ENCODE measurements around the gene COX5A. TPM values are rescaled to one million over a fixed set of nuclear protein-coding genes. Genes with fewer than 3 reads are reported as not detected.

The COX5A gene
- total RNA-seq, 4 donors from 2014 or later = 27.8 to 51.3 (median 32.1) TPM

DNA sequence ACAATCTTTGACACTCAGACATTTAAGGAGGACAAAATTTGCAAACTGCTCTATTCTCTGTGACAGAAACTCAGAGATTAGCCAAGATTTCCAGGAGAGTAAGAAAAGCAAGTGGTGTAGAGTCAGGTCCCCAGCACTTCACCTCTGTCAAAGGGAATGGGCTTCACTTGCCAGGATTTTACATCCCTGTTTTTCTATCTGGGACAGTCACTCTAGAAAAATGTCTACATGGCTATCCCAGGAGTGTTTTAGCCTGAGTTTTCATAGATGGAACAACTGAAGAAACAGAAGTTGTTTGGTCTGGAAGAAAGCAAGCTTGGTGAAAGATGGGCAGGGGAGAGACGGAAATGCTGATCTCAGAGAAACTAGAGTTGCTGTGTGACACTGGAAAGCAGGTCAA is 34.2 kb downstream of the COX5A start:
- Histone ChIP-seq H3K27me3 (no peaks in the 10 kb centered on the region), H3K27ac (no peak overlapping the region), H3K36me3 (peaks cover 0 to 61% (median 12%) of the 10 kb centered on the region in 3 donors), H3K9me3 (no peaks in the 10 kb centered on the region), H3K4me1 (peaks cover 0 to 46% (median 17%) of the 10 kb centered on the region in 4 donors), H3K4me3 (no peak overlapping the region)
- no peak for DNase-seq (ENCODE audit: low spot score in 2 of 2)
- WGBS, 2 donors = 84 to 86% methylated on average over 1 of the region's 1 CpG
- TF ChIP-seq POLR2A (IDR thresholded peaks at IDR 0.05) (no peak), EP300 (IDR thresholded peaks at IDR 0.05) (no peak)
- TF ChIP-seq, protein P1, sequence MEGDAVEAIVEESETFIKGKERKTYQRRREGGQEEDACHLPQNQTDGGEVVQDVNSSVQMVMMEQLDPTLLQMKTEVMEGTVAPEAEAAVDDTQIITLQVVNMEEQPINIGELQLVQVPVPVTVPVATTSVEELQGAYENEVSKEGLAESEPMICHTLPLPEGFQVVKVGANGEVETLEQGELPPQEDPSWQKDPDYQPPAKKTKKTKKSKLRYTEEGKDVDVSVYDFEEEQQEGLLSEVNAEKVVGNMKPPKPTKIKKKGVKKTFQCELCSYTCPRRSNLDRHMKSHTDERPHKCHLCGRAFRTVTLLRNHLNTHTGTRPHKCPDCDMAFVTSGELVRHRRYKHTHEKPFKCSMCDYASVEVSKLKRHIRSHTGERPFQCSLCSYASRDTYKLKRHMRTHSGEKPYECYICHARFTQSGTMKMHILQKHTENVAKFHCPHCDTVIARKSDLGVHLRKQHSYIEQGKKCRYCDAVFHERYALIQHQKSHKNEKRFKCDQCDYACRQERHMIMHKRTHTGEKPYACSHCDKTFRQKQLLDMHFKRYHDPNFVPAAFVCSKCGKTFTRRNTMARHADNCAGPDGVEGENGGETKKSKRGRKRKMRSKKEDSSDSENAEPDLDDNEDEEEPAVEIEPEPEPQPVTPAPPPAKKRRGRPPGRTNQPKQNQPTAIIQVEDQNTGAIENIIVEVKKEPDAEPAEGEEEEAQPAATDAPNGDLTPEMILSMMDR (IDR thresholded peaks at IDR 0.05) = no peak

DNA sequence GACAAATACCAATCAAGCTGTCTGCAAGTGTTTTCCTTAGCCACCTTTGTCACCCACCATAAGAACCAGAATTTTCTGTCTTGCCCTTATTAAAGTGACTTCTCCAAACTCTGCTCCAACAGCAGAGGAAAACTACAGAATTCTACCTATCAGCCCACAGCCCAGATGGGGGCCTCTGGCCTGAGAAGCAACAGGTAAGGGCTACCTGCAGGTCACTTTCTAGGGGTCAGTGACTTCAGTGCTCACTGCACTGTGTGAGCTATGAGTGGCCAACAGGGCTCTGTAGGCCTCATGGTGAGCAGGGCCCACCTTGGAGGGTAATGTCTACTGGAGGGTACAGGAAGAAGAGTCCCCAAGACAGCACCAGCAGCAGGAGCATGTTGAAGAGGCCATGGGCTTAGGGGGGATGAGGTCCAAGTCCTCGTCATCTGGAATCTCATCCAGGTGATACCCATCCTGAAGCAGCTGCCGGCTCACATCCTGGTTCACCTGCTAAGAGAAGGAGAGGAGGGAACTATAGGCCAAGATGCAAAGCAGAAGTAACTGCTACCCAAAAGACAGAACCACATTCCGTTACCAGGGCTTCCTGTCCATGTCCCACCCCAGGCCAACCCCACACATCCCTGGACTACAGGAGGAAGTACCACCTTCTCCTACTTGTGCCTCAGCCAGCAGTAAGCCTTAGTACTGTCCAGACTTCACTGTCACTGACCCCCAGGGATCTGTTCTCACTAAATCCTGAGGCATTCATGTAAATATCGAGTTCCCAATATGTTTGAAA is 35.4 kb downstream of the COX5A start:
- DNase-seq (ENCODE audit: low spot score in 2 of 2) = no peak
- H3K4me1 ChIP-seq = peaks cover 0 to 43% (median 16%) of the 10 kb centered on the region in 4 donors
- TF ChIP-seq EP300 (IDR thresholded peaks at IDR 0.05) (no peak), POLR2A (IDR thresholded peaks at IDR 0.05) (no peak)
- TF ChIP-seq, protein P1 (IDR thresholded peaks at IDR 0.05) = no peak
- H3K36me3 ChIP-seq = peaks cover 0 to 72% (median 12%) of the 10 kb centered on the region in 3 donors
- WGBS, 2 donors = 76 to 77% methylated on average over 4 of the region's 4 CpGs
- no peaks in the 10 kb centered on the region for H3K9me3 ChIP-seq
- no peaks in the 10 kb centered on the region for H3K27me3 ChIP-seq
- no peak overlapping the region for H3K4me3 ChIP-seq
- peak overlapping the region in 1 of 4 donors; percentile 7 for H3K27ac ChIP-seq

GRCh38 chr15:74901612-74902063 is 36.2 kb downstream of the COX5A start:
- H3K36me3 ChIP-seq = peaks cover 0 to 80% (median 12%) of the 10 kb centered on the region in 3 donors
- peak; percentile 33 to 65 for DNase-seq (ENCODE audit: low spot score in 2 of 2)
- no peak overlapping the region for H3K4me3 ChIP-seq

GRCh38 chr15:74897300-74897701 is 40.6 kb downstream of the COX5A start:
- DNase-seq (ENCODE audit: low spot score in 2 of 2) = no peak
- Histone ChIP-seq H3K27me3 (no peaks in the 10 kb centered on the region), H3K4me1 (peaks cover 0 to 13% (median 3%) of the 10 kb centered on the region in 4 donors), H3K36me3 (peaks cover 0 to 93% (median 4%) of the 10 kb centered on the region in 3 donors), H3K4me3 (no peak overlapping the region), H3K27ac (no peak overlapping the region), H3K9me3 (no peaks in the 10 kb centered on the region)
- WGBS, 2 donors = 74 to 88% methylated on average over 4 to 6 of the region's 6 CpGs
- TF ChIP-seq POLR2A (IDR thresholded peaks at IDR 0.05) = no peak
- TF ChIP-seq EP300 (IDR thresholded peaks at IDR 0.05) = no peak
- TF ChIP-seq, protein P1 (IDR thresholded peaks at IDR 0.05) = no peak

More at GRCh38 chr15:74901612-74902063, 36.2 kb downstream of the COX5A start:
- TF ChIP-seq, protein P1 (IDR thresholded peaks at IDR 0.05) = peak; percentile 73 to 95 (median 90)
- TF ChIP-seq EP300 (IDR thresholded peaks at IDR 0.05) = no peak
- no peak for TF ChIP-seq POLR2A (IDR thresholded peaks at IDR 0.05)
- H3K27me3 ChIP-seq = no peaks in the 10 kb centered on the region
- H3K4me1 ChIP-seq = peaks cover 0 to 39% (median 14%) of the 10 kb centered on the region in 4 donors
- peak overlapping the region in 3 of 4 donors; percentile 17 to 45 (median 44) for H3K27ac ChIP-seq
- WGBS, 2 donors = 19 to 24% methylated on average over 5 of the region's 5 CpGs
- no peaks in the 10 kb centered on the region for H3K9me3 ChIP-seq

DNA sequence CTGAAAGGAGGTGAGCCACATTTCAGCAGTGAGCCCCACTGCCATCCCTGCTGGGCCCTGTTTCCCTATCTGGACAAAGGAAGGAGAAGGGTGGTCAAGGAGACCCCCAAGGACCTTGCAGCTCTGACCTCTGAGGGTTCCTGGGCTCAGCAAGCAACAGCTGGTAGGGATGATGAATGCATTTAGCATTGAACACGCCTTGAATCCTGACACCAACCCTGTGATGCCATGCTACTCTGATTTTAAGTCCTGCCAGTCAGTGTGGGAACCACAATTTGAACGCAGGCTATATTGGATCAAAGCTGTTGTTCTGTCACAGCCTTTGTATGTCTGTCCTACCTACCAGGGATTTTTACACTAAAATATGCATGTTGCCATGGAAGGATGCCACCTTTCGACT is 41.6 kb downstream of the COX5A start:
- WGBS, 2 donors = 86% methylated on average over 3 of the region's 3 CpGs
- peaks cover 0 to 6% (median under 1%) of the 10 kb centered on the region in 4 donors for H3K4me1 ChIP-seq
- H3K9me3 ChIP-seq = no peaks in the 10 kb centered on the region
- H3K27ac ChIP-seq = no peak overlapping the region
- TF ChIP-seq, protein P1 (IDR thresholded peaks at IDR 0.05) = no peak
- no peak for DNase-seq (ENCODE audit: low spot score in 2 of 2)
- peaks cover 0 to 96% (median 3%) of the 10 kb centered on the region in 3 donors for H3K36me3 ChIP-seq
- H3K27me3 ChIP-seq = no peaks in the 10 kb centered on the region
- H3K4me3 ChIP-seq = no peak overlapping the region
